D721Med (cell line): Measurements from ENCODE around the gene ADAMTS19.

Experiments used
- DNase-seq: peaks from one replicate; pipeline ENCODE4 v3.0.0; 2011; ENCODE audit warnings: low spot score; ENCODE audit not compliant: insufficient read length
- FAIRE-seq: peaks from 2 replicates; lab custom pipeline; 2011; peaks lifted over from hg19 to GRCh38; lab: Jason Lieb, UNC
- TF ChIP-seq, protein P1 (sequence below): IDR thresholded peaks from 2 replicates; pipeline ENCODE4 v1.5.1; 2012; ENCODE audit warnings: mild to moderate bottlenecking, control low read depth; ENCODE audit not compliant: insufficient read depth; ENCODE audit errors: missing control alignments

Gene ADAMTS19

DNA sequence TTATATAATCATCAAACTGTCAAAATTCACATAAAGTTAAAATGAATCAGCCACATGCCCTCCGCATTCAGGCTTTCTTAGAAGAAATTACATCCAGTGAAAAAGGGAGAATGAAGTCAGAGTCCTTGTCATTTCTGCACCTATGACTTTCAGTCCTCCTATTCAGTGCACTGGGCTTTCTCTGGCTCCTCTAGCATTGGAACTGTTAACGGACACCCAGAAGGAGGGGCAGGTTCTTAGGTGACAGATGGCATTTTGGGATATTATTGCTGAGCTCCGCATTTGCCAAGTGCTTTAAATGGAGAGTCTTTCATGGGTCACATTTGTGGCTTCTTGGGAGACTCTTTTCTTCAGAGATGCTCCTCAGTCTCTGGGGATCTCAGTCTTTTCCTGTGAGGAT is 40.0 kb downstream of the ADAMTS19 start:
- DNase-seq (no peak), FAIRE-seq (no peak)
- TF ChIP-seq, protein P1, sequence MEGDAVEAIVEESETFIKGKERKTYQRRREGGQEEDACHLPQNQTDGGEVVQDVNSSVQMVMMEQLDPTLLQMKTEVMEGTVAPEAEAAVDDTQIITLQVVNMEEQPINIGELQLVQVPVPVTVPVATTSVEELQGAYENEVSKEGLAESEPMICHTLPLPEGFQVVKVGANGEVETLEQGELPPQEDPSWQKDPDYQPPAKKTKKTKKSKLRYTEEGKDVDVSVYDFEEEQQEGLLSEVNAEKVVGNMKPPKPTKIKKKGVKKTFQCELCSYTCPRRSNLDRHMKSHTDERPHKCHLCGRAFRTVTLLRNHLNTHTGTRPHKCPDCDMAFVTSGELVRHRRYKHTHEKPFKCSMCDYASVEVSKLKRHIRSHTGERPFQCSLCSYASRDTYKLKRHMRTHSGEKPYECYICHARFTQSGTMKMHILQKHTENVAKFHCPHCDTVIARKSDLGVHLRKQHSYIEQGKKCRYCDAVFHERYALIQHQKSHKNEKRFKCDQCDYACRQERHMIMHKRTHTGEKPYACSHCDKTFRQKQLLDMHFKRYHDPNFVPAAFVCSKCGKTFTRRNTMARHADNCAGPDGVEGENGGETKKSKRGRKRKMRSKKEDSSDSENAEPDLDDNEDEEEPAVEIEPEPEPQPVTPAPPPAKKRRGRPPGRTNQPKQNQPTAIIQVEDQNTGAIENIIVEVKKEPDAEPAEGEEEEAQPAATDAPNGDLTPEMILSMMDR, result no peak

DNA sequence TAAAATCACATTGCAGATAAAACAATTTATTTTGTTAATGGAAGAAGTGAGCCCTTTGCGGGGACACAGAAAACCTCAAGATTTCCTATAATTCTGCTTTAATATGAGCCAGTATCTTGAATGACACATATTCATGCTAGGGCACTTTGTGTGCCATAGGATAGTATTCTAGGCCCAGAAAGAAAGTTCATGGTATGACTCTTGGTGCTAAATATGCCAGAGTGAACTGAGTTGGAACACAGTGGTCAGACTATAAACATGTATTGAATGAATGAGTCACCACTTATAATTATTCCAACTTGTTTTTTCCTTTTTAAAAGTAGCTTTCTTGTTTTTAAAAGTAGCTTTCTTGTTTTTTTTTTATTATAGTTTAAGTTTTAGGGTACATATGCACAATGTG is 46.0 kb downstream of the ADAMTS19 start:
- no peak for DNase-seq
- no peak for FAIRE-seq
- TF ChIP-seq, protein P1, result no peak

DNA sequence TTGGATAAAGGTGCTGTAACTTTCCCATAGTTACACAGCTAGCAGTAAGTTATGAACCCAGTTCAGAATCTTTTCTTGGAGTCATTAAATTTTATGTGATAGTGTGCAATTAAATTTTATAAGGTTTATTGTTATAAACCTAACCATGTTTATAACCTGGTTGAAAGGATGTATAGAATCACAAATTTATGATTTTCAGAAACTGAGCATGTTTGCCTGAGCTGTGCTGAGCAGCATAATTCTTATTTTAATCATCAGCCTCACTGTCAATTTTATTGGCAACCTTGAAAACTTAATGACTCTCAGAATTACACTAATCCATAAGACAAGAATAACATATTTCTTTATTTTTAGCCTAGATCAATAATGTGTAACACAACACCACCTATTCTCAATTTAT is 46.9 kb downstream of the ADAMTS19 start:
- no peak for FAIRE-seq
- no peak for DNase-seq
- TF ChIP-seq, protein P1, result no peak

DNA sequence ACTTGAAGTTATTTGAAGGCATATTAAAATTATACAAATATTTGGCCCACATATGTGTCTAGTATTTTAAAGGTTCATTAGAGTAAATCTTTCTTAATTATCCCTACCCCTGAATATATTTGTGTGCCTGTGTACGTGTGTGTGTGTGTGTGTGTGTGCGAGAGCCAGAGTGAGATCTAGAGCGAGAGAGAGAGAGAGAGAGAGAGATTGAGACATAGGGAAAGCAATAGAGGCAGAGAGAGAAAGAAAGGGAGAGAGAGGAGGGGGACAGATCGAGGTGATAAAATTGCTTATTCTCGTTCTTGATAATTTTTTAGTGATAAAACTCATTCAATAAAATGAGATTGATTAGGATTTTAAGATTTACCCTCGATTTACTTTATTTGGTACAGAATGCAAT is 47.4 kb downstream of the ADAMTS19 start:
- DNase-seq (no peak), FAIRE-seq (no peak)
- TF ChIP-seq, protein P1, result no peak

DNA sequence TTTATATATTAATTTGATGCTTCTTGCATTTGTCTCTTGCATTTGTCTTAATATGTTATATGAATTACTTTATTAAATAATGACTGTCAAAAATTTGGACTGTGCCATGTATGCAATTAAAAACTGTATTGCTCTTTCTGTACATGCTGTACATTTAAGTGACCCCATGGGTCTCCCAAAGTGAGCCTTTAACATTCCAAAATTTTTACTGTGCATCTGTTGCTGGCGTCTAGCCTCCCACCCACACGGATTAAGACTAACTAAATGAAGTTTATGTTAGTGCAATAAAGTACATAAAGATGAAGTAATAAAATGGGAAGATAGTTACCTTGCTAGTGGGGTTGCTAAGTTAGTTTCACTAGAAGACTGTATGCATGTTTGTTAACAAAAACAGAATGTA is 48.5 kb downstream of the ADAMTS19 start:
- FAIRE-seq (no peak), DNase-seq (no peak)
- TF ChIP-seq, protein P1, result no peak

DNA sequence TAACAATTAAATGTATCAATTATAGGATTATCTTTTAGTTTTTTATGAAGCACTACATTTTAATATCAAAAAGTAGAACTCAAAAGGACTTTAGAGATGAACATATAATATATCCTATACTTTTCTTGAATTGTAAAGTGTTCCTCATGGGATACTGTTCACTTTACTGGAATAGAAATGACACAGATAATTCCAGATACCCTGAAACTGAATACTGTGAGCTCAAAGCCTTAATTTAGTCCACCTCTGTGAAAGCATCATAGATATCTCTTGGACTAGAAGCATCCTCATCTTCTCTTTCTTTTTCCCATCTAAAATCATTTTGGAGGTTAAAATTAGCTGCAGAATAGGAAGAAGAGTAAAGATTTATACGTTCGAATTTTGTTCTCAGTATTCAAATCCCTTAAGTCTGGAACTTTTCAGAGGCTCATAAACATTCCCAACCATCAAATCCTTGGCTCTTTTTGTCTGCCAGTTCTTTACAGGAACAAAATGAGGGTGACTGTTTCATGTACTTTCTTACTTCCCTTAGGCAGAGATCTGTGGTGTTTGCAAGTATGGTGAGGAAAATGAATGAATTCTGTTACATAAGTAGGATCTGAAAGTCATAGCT is 49.4 kb downstream of the ADAMTS19 start:
- FAIRE-seq (no peak), DNase-seq (no peak)
- TF ChIP-seq, protein P1, result no peak

DNA sequence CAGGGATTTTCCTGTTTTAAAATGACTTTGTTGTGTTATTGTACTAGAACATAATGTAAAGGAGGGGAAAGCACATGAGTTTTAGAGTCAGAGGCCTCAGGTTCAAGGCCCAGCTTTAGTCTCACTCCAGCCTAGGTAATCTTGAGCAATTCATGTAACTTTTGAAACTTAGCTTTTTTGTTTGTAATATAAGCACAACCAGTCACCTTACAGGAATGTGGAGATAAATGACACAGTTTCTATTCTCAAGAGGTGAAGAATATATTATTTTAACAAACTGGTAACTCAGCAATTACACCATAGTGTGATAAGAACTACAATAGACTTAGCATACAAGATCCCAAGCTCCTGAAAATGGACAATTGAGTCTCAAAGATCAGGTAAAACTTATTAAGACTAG is 51.2 kb downstream of the ADAMTS19 start:
- TF ChIP-seq, protein P1, result no peak
- FAIRE-seq (no peak), DNase-seq (no peak)
